Measurements from ENCODE around the gene CDCA8. TPM values are rescaled to one million over a fixed set of nuclear protein-coding genes. Genes with fewer than 3 reads are reported as not detected.

Gene CDCA8
- total RNA-seq, 1 experiment from 2014 or later: 48.5 TPM

DNA sequence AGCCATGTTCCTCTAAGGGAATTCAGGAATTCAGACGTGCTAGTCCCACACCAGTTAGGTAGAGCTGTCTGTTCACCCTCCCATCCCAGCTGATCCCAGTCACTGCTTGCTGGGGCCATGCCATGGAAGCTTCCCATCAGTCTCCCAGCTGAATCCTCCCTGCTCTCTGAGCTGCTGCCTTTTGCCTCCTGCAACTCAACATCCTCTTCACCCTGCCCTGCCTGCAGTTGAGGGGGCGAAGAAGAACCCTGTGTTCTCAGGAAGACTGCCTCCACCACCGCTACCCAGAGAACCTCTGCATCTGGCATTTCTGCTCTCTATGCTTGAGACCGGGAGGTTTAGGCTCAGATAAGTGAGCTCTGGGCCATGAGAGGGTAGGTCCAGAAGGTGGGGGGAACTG, 16.2 kb downstream of the CDCA8 start:
- H2BK12ac ChIP-seq (ENCODE audit: insufficient read length, low read depth, low read length): no peak overlapping the region
- Mint-ChIP-seq H3K9me3 (no peaks in the 10 kb centered on the region), H3K4me1 (no peaks in the 10 kb centered on the region), H3K36me3 (ENCODE audit: insufficient read depth in 1 of 3, low read depth in 3 of 3) (peaks cover 42 to 65% (median 58%) of the 10 kb centered on the region in 3 experiments), H3K27ac (no peak overlapping the region), H3K4me3 (no peak overlapping the region), H3K27me3 (ENCODE audit: low read depth) (no peaks in the 10 kb centered on the region)
- H2BK120ac ChIP-seq (ENCODE audit: low read depth, low read length, poor library complexity, severe bottlenecking): no peak overlapping the region
- no peaks in the 10 kb centered on the region for H3K79me2 ChIP-seq (ENCODE audit: insufficient read depth, low read length)
- H3K23ac ChIP-seq (ENCODE audit: insufficient read length, low read depth, low read length): no peak overlapping the region
- H2BK20ac ChIP-seq (ENCODE audit: low read depth, low read length, poor library complexity, severe bottlenecking): no peak overlapping the region
- H3K4ac ChIP-seq (ENCODE audit: low read depth, low read length): no peak overlapping the region
- TF ChIP-seq CTCF (conservative IDR thresholded peaks at IDR 0.05): no peak
- H3K9me3 ChIP-seq (ENCODE audit: control insufficient read depth, low read depth, low read length): no peaks in the 10 kb centered on the region
- H3K27ac ChIP-seq (ENCODE audit: insufficient read length, low read depth, low read length): no peak overlapping the region
- no peak overlapping the region for H3K14ac ChIP-seq (ENCODE audit: insufficient read depth, low read length)
- H4K91ac ChIP-seq (ENCODE audit: insufficient read length, low read depth, low read length): no peak overlapping the region
- no peaks in the 10 kb centered on the region for H4K20me1 ChIP-seq (ENCODE audit: control insufficient read depth, insufficient read depth, insufficient read length)
- H3K4me2 ChIP-seq (ENCODE audit: insufficient read depth, insufficient read length, low read length): no peak overlapping the region
- H3K56ac ChIP-seq (ENCODE audit: insufficient read length, low read depth, low read length): no peak overlapping the region
- H2AFZ ChIP-seq (ENCODE audit: low read length): no peak overlapping the region
- no peaks in the 10 kb centered on the region for H3K4me1 ChIP-seq (ENCODE audit: insufficient read depth, low read length)
- no peak overlapping the region for H3T11ph ChIP-seq (ENCODE audit: low read length)
- DNase-seq: no peak
- no peak overlapping the region for H2AK5ac ChIP-seq (ENCODE audit: insufficient read length, low read length)
- H4K8ac ChIP-seq (replicated peaks; ENCODE audit: insufficient read length, low read depth, low read length): no peak overlapping the region
- H3K27me3 ChIP-seq (ENCODE audit: insufficient read depth, low read length): no peaks in the 10 kb centered on the region
- no peak overlapping the region for H2BK5ac ChIP-seq (ENCODE audit: insufficient read length, low read length)
- no peaks in the 10 kb centered on the region for H3K79me1 ChIP-seq (ENCODE audit: insufficient read depth, low read depth, low read length, poor library complexity, severe bottlenecking)
- no peak overlapping the region for H3K18ac ChIP-seq (ENCODE audit: insufficient read length, low read depth, low read length)
- H4K5ac ChIP-seq (ENCODE audit: insufficient read length, low read depth, low read length): no peak overlapping the region
- H3K23me2 ChIP-seq (ENCODE audit: insufficient read length, low read depth, low read length, poor library complexity, severe bottlenecking): no peaks in the 10 kb centered on the region
- H2BK15ac ChIP-seq (ENCODE audit: low read depth, low read length): no peak overlapping the region
- no CpG with 5 or more reads among the region's 4 CpGs for WGBS (ENCODE audit: extremely low coverage, insufficient read length, low lambda C conversion rate)
- no peak overlapping the region for H3K9ac ChIP-seq (ENCODE audit: extremely low read depth, insufficient read length, low read length)
